Coronary artery (tissue), 2 donors: ENCODE data around the gene KDELR3.

ENCODE experiments used
- DNase-seq: peaks from one replicate; pipeline ENCODE4 v3.0.0-alpha.2; 2017; ENCODE audit warnings: low spot score
- H3K27ac ChIP-seq, 2 donors: fragments of 200-600 bp; sonication (generic); one replicate each; pipeline ENCODE4 v1.5.1; 2016 to 2019
- H3K4me3 ChIP-seq: fragments of 200-600 bp; sonication (generic); 2 replicates; pipeline ENCODE4 v1.5.1; 2016; ENCODE audit warnings: mild to moderate bottlenecking, moderate library complexity
- CTCF ChIP-seq: fragments of 200-600 bp; sonication (generic); IDR thresholded peaks from one replicate; pipeline ENCODE4 v1.5.1; 2019; ENCODE audit warnings: antibody characterized with exemption

KDELR3 gene

GRCh38 chr22:38436629-38437395 lies 31.1 kb upstream of the KDELR3 start:
- no peak for TF ChIP-seq CTCF
- no peak for DNase-seq
- H3K4me3 ChIP-seq, result no peak overlapping the region
- no peak overlapping the region for H3K27ac ChIP-seq

- no peak for TF ChIP-seq CTCF
- Histone ChIP-seq H3K27ac (no peak overlapping the region), H3K4me3 (no peak overlapping the region)
- no peak for DNase-seq
Observed at GRCh38 chr22:38437416-38437815, 30.5 kb upstream of the KDELR3 start.

GRCh38 chr22:38440747-38441350 lies 27.0 kb upstream of the KDELR3 start:
- H3K4me3 ChIP-seq, result no peak overlapping the region
- DNase-seq, result no peak
- no peak overlapping the region for H3K27ac ChIP-seq
- TF ChIP-seq CTCF, result no peak

- DNase-seq, result no peak
- TF ChIP-seq CTCF, result no peak
- no peak overlapping the region for H3K4me3 ChIP-seq
- no peak overlapping the region for H3K27ac ChIP-seq
Observed at GRCh38 chr22:38441620-38442287, 26.1 kb upstream of the KDELR3 start.

GRCh38 chr22:38442967-38443627 lies 24.8 kb upstream of the KDELR3 start:
- H3K4me3 ChIP-seq, result no peak overlapping the region
- no peak overlapping the region for H3K27ac ChIP-seq
- DNase-seq, result no peak
- TF ChIP-seq CTCF, result no peak

GRCh38 chr22:38443628-38444521 lies 24.0 kb upstream of the KDELR3 start:
- Histone ChIP-seq H3K4me3 (no peak overlapping the region), H3K27ac (no peak overlapping the region)
- no peak for DNase-seq
- TF ChIP-seq CTCF, result no peak
